Tibial nerve (tissue), 4 donors: ENCODE data around the gene DUSP9. TPM values are rescaled to one million over a fixed set of nuclear protein-coding genes. Genes with fewer than 3 reads are reported as not detected.

Source experiments
- DNase-seq, 2 donors: peaks; one replicate each; pipeline ENCODE4 v3.0.0-alpha.2; 2019; ENCODE audit warnings: low spot score in 2 of 2
- H3K27ac ChIP-seq, 4 donors: fragments of 200-600 bp; sonication (generic) in 3 of 4; one replicate each; pipeline ENCODE4 v1.5.1; 2017 to 2019; ENCODE audit warnings: mild to moderate bottlenecking in 1 of 4
- H3K27me3 ChIP-seq, 2 donors: fragments of 200-600 bp; sonication (generic) in 1 of 2; one replicate each; pipeline versions ENCODE4 v1.5.1 to v1.6.0; 2017 to 2019
- H3K36me3 ChIP-seq, 3 donors: fragments of 200-600 bp; sonication (generic); one replicate each; pipeline ENCODE4 v1.5.1; 2018 to 2019
- H3K4me1 ChIP-seq, 4 donors: fragments of 200-600 bp; sonication (generic) in 3 of 4; one replicate each; pipeline ENCODE4 v1.5.1; 2017 to 2019
- H3K4me3 ChIP-seq, 4 donors: fragments of 200-600 bp; sonication (generic) in 3 of 4; one replicate each; pipeline ENCODE4 v1.5.1; 2017 to 2019; ENCODE audit warnings: mild to moderate bottlenecking in 1 of 4, moderate library complexity in 1 of 4
- H3K9me3 ChIP-seq, 4 donors: fragments of 200-600 bp; sonication (generic) in 3 of 4; one replicate each; pipeline ENCODE4 v1.5.1; 2017 to 2019
- CTCF ChIP-seq, 5 experiments: fragments of 200-600 bp in 3 of 5; fragments of 450-650 bp in 2 of 5; sonication (generic) in 3 of 5; IDR thresholded peaks; one replicate each; pipeline ENCODE4 v1.5.1; 2016 to 2019; ENCODE audit warnings: antibody characterized with exemption in 5 of 5, mild to moderate bottlenecking in 3 of 5, moderate library complexity in 2 of 5
- EP300 ChIP-seq, 2 donors: sonication (generic); formaldehyde crosslinking; IDR thresholded peaks; one replicate each; pipeline ENCODE4 v1.6.1; 2017; ENCODE audit warnings: antibody characterized with exemption in 2 of 2, mild to moderate bottlenecking in 1 of 2
- POLR2A ChIP-seq, 2 donors: fragments of 450-650 bp; IDR thresholded peaks; one replicate each; pipeline ENCODE4 v1.6.1; 2017; ENCODE audit warnings: antibody characterized with exemption in 2 of 2, mild to moderate bottlenecking in 2 of 2, moderate library complexity in 2 of 2
- WGBS, 2 donors: methylation state at CpG; one replicate each; pipeline ENCODE4 v1.1.5; 2018; 5-methylcytosine and 5-hydroxymethylcytosine counted together
- total RNA-seq, 4 donors: library from RNA; depleted of rRNA; stranded (reverse); fragments of >200 nt; gene quantifications; one replicate each; pipeline ENCODE4 v1.1.0, GENCODE V29; 2016

DUSP9 gene
- total RNA-seq, 4 donors from 2014 or later = not detected

DNA sequence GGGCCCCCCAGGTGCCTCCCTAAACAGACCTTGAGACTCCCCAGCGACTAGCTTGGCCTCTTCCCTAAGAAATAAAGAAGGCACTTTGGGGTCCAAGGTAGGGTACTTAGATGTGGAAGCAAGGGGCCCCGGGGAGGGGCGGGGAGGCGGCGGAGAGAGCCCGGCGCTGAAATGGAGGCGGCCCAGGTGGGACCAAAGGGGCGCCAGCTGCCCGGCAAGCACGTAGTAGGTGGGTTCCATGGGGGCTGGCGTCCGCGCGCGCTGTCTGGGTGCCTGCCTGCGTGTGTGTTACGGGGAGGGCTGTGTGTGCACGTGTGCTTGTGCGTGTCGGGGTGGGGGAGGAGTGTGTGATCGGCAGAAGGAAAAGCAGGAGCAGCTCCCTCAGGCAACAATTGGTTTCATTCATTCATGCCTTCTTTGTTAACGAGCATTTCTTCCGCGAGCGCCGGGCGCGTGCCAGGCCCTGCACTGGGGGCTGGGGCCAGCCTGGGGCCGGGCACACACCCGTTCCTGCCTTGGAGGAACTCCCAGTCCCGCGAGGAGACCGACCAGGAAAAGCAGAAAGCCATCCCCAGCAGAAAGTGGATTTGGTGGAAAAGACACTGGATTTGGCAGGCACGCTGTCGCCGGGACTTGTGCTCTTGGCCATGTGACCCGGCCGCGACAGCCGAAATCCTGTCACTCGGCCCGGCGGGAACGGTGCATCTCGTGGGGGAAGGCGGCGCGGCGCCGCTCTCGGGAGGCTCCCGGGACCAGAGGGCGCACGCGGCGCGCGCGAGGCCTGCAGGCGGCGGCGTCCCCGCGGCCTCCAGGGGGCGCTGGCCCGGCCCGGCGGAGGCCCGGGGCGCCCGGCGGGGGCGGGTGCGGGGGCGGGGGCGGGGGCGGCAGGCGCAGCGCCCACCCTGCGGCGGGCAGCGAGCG, 3.3 kb upstream of the DUSP9 start:
- Histone ChIP-seq H3K27me3 (peaks cover 0 to 81% of the 10 kb centered on the region in 2 donors), H3K27ac (no peak overlapping the region), H3K4me1 (peaks cover 0 to 39% (median 8%) of the 10 kb centered on the region in 4 donors), H3K36me3 (no peaks in the 10 kb centered on the region), H3K4me3 (peak overlapping the region in 1 of 4 donors; percentile 29), H3K9me3 (no peaks in the 10 kb centered on the region)
- 1 to 32% methylated on average over 31 to 58 of the region's 84 CpGs for WGBS, 2 donors
- DNase-seq = no peak
- TF ChIP-seq POLR2A (IDR thresholded peaks at IDR 0.05) (no peak), EP300 (IDR thresholded peaks at IDR 0.05) (no peak), CTCF (IDR thresholded peaks at IDR 0.05) (no peak)

DNA sequence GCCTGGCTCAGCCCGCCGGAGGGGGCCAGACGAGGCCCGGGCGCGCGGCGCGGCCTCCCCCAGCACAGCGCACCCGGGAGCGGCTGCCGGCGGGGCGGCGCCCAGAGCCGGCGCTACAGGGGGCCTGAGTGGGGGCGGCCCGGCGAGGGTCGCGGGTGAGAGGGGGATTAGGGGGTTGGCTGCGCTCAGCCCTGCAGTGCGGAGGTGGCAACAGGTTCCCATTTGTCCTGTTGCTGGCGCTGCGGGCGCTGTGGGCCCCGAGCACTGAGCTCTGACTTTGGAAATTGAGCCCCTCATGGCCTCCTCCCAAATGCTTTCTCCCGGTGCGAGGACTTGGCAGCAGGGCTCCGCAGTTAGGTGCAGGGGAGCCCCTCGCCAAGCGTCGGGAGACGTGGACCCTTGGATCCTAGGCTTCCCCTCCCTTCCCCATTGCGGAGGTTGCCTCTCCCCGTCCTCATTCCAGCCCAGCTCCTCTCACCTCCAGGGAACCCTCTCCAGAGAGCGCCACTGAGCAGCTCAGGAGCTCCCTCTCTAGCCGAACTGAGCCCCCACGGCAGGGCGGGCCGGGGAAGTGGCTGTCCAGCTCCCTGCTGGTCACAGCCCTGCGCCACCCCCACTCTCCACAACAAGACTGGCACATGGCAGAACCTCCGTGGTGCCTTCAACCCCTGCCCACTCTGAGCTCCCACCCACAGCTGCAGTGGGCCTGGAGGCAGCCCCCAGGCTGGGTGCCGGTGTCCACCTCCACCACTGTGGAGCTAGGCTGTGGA, 2.5 kb upstream of the DUSP9 start:
- 20 to 24% methylated on average over 1 to 20 of the region's 46 CpGs for WGBS, 2 donors
- Histone ChIP-seq H3K27me3 (peaks cover 0 to 88% of the 10 kb centered on the region in 2 donors), H3K4me3 (no peak overlapping the region), H3K27ac (no peak overlapping the region), H3K9me3 (no peaks in the 10 kb centered on the region), H3K4me1 (peaks cover 0 to 39% (median 8%) of the 10 kb centered on the region in 4 donors), H3K36me3 (no peaks in the 10 kb centered on the region)
- no peak for DNase-seq
- TF ChIP-seq CTCF (IDR thresholded peaks at IDR 0.05) = no peak
- no peak for TF ChIP-seq POLR2A (IDR thresholded peaks at IDR 0.05)
- no peak for TF ChIP-seq EP300 (IDR thresholded peaks at IDR 0.05)

- TF ChIP-seq EP300 (IDR thresholded peaks at IDR 0.05) (no peak), POLR2A (IDR thresholded peaks at IDR 0.05) (no peak), CTCF (IDR thresholded peaks at IDR 0.05) (no peak)
- Histone ChIP-seq H3K4me1 (peaks cover 0 to 39% (median 8%) of the 10 kb centered on the region in 4 donors), H3K27ac (no peak overlapping the region), H3K36me3 (no peaks in the 10 kb centered on the region), H3K9me3 (no peaks in the 10 kb centered on the region), H3K4me3 (no peak overlapping the region), H3K27me3 (peaks cover 0 to 88% of the 10 kb centered on the region in 2 donors)
- 50 to 69% methylated on average over 3 to 6 of the region's 6 CpGs for WGBS, 2 donors
- no peak for DNase-seq
Observed at GRCh38 chrX:153645151-153645550, 1.9 kb upstream of the DUSP9 start.

- no peak for DNase-seq
- peaks cover 0 to 80% of the 10 kb centered on the region in 2 donors for H3K27me3 ChIP-seq
- 69 to 70% methylated on average over 8 to 10 of the region's 10 CpGs for WGBS, 2 donors
Observed at GRCh38 chrX:153645921-153646488, 998 bp upstream of the DUSP9 start.

More at GRCh38 chrX:153645921-153646488, 998 bp upstream of the DUSP9 start:
- peaks cover 0 to 39% (median 8%) of the 10 kb centered on the region in 4 donors for H3K4me1 ChIP-seq
- no peak overlapping the region for H3K4me3 ChIP-seq
- no peak for TF ChIP-seq EP300 (IDR thresholded peaks at IDR 0.05)
- TF ChIP-seq POLR2A (IDR thresholded peaks at IDR 0.05) = no peak
- no peak for TF ChIP-seq CTCF (IDR thresholded peaks at IDR 0.05)
- H3K36me3 ChIP-seq = no peaks in the 10 kb centered on the region
- no peak overlapping the region for H3K27ac ChIP-seq
- no peaks in the 10 kb centered on the region for H3K9me3 ChIP-seq
